ENCODE measurements around the gene WDR83. TPM values are rescaled to one million over a fixed set of nuclear protein-coding genes. Genes with fewer than 3 reads are reported as not detected.

Gene WDR83
- total and polyA plus RNA-seq, 2 of the 8 experiments (the other 6 are each of a cell fraction or from before 2014, with no cell fraction given), result 12.6 to 15.3 TPM

- Histone ChIP-seq H2BK5ac (ENCODE audit: low read depth, low read length) (no peak overlapping the region), H3K14ac (ENCODE audit: insufficient read length) (no peak overlapping the region), H3K9me3 (ENCODE audit: insufficient read depth in 2 of 2, low read depth in 1 of 2, low read length in 1 of 2) (no peaks in the 10 kb centered on the region), H3K79me1 (ENCODE audit: low read depth, low read length) (peaks cover 3% of the 10 kb centered on the region; the same call in 1 of the 2 replicates), H4K91ac (replicated peaks; ENCODE audit: insufficient read length, low read length) (no peak overlapping the region), H4K8ac (ENCODE audit: extremely low read depth, insufficient read depth, low read length) (peak overlapping the region; percentile 68; the same call in 1 of the 2 replicates), H3K27ac (ENCODE audit: low read depth, low read length) (no peak overlapping the region), H3K4me2 (ENCODE audit: insufficient read depth in 1 of 2, low read depth in 2 of 2, low read length in 2 of 2) (no peak overlapping the region), H3K36me3 (ENCODE audit: control insufficient read depth in 2 of 4, insufficient read depth in 4 of 4, low read length in 3 of 4) (peaks cover 0 to 6% (median 6%) of the 10 kb centered on the region in 4 experiments; a peak in 4 of 8 replicates), H3K4me1 (replicated peaks in 1 of 4; ENCODE audit: control insufficient read depth in 3 of 4, insufficient read depth in 4 of 4, low read length in 3 of 4) (no peaks in the 10 kb centered on the region), H3K56ac (replicated peaks; ENCODE audit: insufficient read length, low read depth, low read length) (no peak overlapping the region), H3K4ac (replicated peaks; ENCODE audit: insufficient read length, low read depth, low read length) (no peak overlapping the region), H2AK5ac (ENCODE audit: low read depth, low read length) (no peak overlapping the region), H3K9ac (replicated peaks in 1 of 4; ENCODE audit: extremely low read depth in 1 of 4, low read depth in 3 of 4, low read length in 3 of 4) (no peak overlapping the region), H2AFZ (ENCODE audit: low read length) (no peak overlapping the region), H4K5ac (ENCODE audit: insufficient read length, low read depth, low read length) (no peak overlapping the region), H3K23me2 (ENCODE audit: low read depth, low read length) (no peaks in the 10 kb centered on the region), H3K23ac (ENCODE audit: insufficient read length) (no peak overlapping the region), H3K4me3 (ENCODE audit: extremely low read depth in 1 of 4, insufficient read depth in 2 of 4, low read depth in 3 of 4, low read length in 4 of 4) (no peak overlapping the region), H2BK12ac (ENCODE audit: low read depth, low read length) (no peak overlapping the region), H2BK15ac (ENCODE audit: low read length) (no peak overlapping the region), H4K20me1 (replicated peaks in 1 of 2; ENCODE audit: control insufficient read depth in 1 of 2, insufficient read depth in 2 of 2, low read length in 2 of 2) (peaks cover 2 to 4% of the 10 kb centered on the region in 2 experiments), H3K27me3 (replicated peaks in 1 of 4; ENCODE audit: control insufficient read depth in 3 of 4, extremely low read depth in 1 of 4, insufficient read depth in 3 of 4, low read length in 3 of 4) (no peaks in the 10 kb centered on the region), H2BK120ac (replicated peaks; ENCODE audit: low read depth, low read length) (no peak overlapping the region), H2BK20ac (ENCODE audit: low read length) (no peak overlapping the region), H3K79me2 (ENCODE audit: control insufficient read depth in 1 of 2, insufficient read depth in 2 of 2, low read length in 2 of 2) (peaks cover 8 to 73% of the 10 kb centered on the region in 2 experiments), H3K18ac (ENCODE audit: extremely low read depth, low read length) (no peak overlapping the region)
- ChIA-PET CTCF (ENCODE audit: partially characterized antibody) (no interaction called here), POLR2A (ENCODE audit: partially characterized antibody) (interaction anchor here (1.4 kb wide), 1 partner anchor 9 kb away, joined by 4 read pairs; no protein-coding TSS in a partner anchor)
- 97% methylated on average over 3 of the region's 4 CpGs; no CpG with 5 or more reads in 1 of the 2 experiments for WGBS, 2 experiments (ENCODE audit: extremely low coverage in 1 of 2, insufficient coverage in 1 of 2, insufficient read length in 1 of 2, insufficient replicate concordance in 2 of 2, low coverage in 1 of 2, low lambda C conversion rate in 2 of 2, missing lambda C conversion rate in 1 of 2)
- FAIRE-seq (no peak), DNase-seq (ENCODE audit: low read depth in 1 of 2, low spot score in 2 of 2) (no peak)
- TF ChIP-seq E2F6 (IDR thresholded peaks at IDR 0.05) (no peak), SP4 (IDR thresholded peaks at IDR 0.05; ENCODE audit: low read length) (no peak), CEBPB (IDR thresholded peaks at IDR 0.05; ENCODE audit: low read depth, low read length) (no peak)
- TF ChIP-seq, protein P1, sequence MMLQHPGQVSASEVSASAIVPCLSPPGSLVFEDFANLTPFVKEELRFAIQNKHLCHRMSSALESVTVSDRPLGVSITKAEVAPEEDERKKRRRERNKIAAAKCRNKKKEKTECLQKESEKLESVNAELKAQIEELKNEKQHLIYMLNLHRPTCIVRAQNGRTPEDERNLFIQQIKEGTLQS (IDR thresholded peaks at IDR 0.05; ENCODE audit: insufficient read depth, low read depth, low read length), result no peak
Measured at GRCh38 chr19:12617646-12618045, 49.0 kb upstream of the WDR83 start.

Data from H1 (cell line).